ENCODE data around the gene MYO3B. TPM values are rescaled to one million over a fixed set of nuclear protein-coding genes. Genes with fewer than 3 reads are reported as not detected.

MYO3B gene
- total RNA-seq, 4 donors from 2014 or later, result 0.09 to 9.1 TPM; not detected in 2

- Histone ChIP-seq H3K4me1 (no peaks in the 10 kb centered on the region), H3K27ac (no peak overlapping the region), H3K9me3 (no peaks in the 10 kb centered on the region), H3K4me3 (no peak overlapping the region), H3K36me3 (no peaks in the 10 kb centered on the region), H3K27me3 (no peaks in the 10 kb centered on the region)
- no peak for DNase-seq
- intact Hi-C loops (cut with DNase I; ENCODE audit: low total_unique reads), result no loop called here
- TF ChIP-seq, protein P1, sequence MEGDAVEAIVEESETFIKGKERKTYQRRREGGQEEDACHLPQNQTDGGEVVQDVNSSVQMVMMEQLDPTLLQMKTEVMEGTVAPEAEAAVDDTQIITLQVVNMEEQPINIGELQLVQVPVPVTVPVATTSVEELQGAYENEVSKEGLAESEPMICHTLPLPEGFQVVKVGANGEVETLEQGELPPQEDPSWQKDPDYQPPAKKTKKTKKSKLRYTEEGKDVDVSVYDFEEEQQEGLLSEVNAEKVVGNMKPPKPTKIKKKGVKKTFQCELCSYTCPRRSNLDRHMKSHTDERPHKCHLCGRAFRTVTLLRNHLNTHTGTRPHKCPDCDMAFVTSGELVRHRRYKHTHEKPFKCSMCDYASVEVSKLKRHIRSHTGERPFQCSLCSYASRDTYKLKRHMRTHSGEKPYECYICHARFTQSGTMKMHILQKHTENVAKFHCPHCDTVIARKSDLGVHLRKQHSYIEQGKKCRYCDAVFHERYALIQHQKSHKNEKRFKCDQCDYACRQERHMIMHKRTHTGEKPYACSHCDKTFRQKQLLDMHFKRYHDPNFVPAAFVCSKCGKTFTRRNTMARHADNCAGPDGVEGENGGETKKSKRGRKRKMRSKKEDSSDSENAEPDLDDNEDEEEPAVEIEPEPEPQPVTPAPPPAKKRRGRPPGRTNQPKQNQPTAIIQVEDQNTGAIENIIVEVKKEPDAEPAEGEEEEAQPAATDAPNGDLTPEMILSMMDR (IDR thresholded peaks at IDR 0.05), result no peak
- TF ChIP-seq POLR2A (IDR thresholded peaks at IDR 0.05), result no peak
These were observed 407.1 kb downstream of the MYO3B start for GRCh38 chr2:170585067-170585466.

GRCh38 chr2:170586571-170587095 is 408.7 kb downstream of the MYO3B start:
- Histone ChIP-seq H3K4me3 (no peak overlapping the region), H3K27ac (peak overlapping the region in 1 of 2 donors; percentile 7), H3K4me1 (no peaks in the 10 kb centered on the region), H3K27me3 (no peaks in the 10 kb centered on the region), H3K36me3 (no peaks in the 10 kb centered on the region), H3K9me3 (no peaks in the 10 kb centered on the region)
- intact Hi-C loops (cut with DNase I; ENCODE audit: low total_unique reads), result no loop called here
- no peak for TF ChIP-seq POLR2A (IDR thresholded peaks at IDR 0.05)
- TF ChIP-seq, protein P1 (IDR thresholded peaks at IDR 0.05), result no peak
- DNase-seq, result no peak

- intact Hi-C loops (cut with DNase I; ENCODE audit: low total_unique reads), result no loop called here
- Histone ChIP-seq H3K36me3 (no peaks in the 10 kb centered on the region), H3K4me3 (no peak overlapping the region), H3K27me3 (no peaks in the 10 kb centered on the region), H3K9me3 (no peaks in the 10 kb centered on the region), H3K27ac (peak overlapping the region in 1 of 2 donors; percentile 7), H3K4me1 (no peaks in the 10 kb centered on the region)
- DNase-seq, result no peak
- TF ChIP-seq POLR2A (IDR thresholded peaks at IDR 0.05), result no peak
- TF ChIP-seq, protein P1 (IDR thresholded peaks at IDR 0.05), result no peak
These were observed 409.2 kb downstream of the MYO3B start for GRCh38 chr2:170587117-170587516.

- Histone ChIP-seq H3K4me1 (no peaks in the 10 kb centered on the region), H3K4me3 (no peak overlapping the region), H3K27ac (no peak overlapping the region), H3K27me3 (no peaks in the 10 kb centered on the region), H3K36me3 (no peaks in the 10 kb centered on the region), H3K9me3 (no peaks in the 10 kb centered on the region)
- DNase-seq, result no peak
- TF ChIP-seq, protein P1 (IDR thresholded peaks at IDR 0.05), result no peak
- no peak for TF ChIP-seq POLR2A (IDR thresholded peaks at IDR 0.05)
- intact Hi-C loops (cut with DNase I; ENCODE audit: low total_unique reads), result no loop called here
These were observed 410.0 kb downstream of the MYO3B start for GRCh38 chr2:170587922-170588321.

DNA sequence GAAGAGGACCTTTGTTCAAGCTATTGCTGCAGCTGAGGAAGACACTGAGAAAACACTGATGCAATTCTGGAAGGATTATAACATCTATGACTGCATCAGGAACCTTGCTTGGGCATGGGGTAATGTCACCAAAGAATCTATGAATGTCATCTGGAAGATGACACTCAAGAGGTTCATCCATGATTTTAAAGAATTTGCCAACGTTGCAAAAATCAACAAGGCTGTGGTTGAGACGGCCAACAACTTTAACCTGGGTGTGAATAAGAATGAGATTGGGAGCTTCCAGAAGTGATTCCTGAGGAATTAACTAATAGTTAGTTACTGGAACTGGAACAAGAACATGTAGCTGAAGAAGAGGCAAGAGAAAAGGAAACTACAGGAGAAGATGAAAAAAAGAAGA is 410.8 kb downstream of the MYO3B start:
- Histone ChIP-seq H3K9me3 (no peaks in the 10 kb centered on the region), H3K36me3 (no peaks in the 10 kb centered on the region), H3K27ac (no peak overlapping the region), H3K4me3 (no peak overlapping the region), H3K4me1 (no peaks in the 10 kb centered on the region), H3K27me3 (no peaks in the 10 kb centered on the region)
- TF ChIP-seq POLR2A (IDR thresholded peaks at IDR 0.05), result no peak
- TF ChIP-seq, protein P1 (IDR thresholded peaks at IDR 0.05), result no peak
- DNase-seq, result no peak
- intact Hi-C loops (cut with DNase I; ENCODE audit: low total_unique reads), result no loop called here

Data from uterus (tissue), 4 donors.